ENCODE measurements around the gene NLGN1.

NLGN1 gene

DNA sequence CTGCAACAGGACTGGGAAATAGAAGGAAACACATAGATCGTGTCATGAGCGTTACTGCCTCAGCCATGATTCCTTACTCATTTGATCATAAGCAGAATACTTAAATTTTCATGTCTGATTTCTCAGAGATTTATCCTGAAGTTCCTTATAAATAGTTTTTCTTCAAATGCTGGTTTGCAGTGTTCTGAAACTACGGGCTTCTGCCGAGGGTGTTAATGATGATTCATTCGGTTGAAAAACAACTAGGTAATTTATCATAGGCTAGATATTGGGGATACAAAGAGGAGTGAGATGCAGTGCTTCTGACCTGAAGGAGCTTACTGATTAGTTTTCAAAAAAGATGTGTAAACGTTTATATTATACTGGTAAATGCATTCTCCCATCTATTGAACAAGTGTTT is 428.9 kb downstream of the NLGN1 start:
- no peak for DNase-seq (ENCODE audit: low read depth in 2 of 3, low spot score in 2 of 3)

- no peak for DNase-seq (ENCODE audit: low read depth in 2 of 3, low spot score in 2 of 3)
Observed at GRCh38 chr3:173826901-173827609, 429.5 kb downstream of the NLGN1 start.

- no peak for DNase-seq (ENCODE audit: low read depth in 2 of 3, low spot score in 2 of 3)
Observed at GRCh38 chr3:173838644-173839043, 441.1 kb downstream of the NLGN1 start.

GRCh38 chr3:173839859-173840258 is 442.3 kb downstream of the NLGN1 start:
- DNase-seq (ENCODE audit: low read depth in 2 of 3, low spot score in 2 of 3): no peak

GRCh38 chr3:173841334-173841733 is 443.8 kb downstream of the NLGN1 start:
- DNase-seq (ENCODE audit: low read depth in 2 of 3, low spot score in 2 of 3): no peak

- no peak for DNase-seq (ENCODE audit: low read depth in 2 of 3, low spot score in 2 of 3)
Observed at GRCh38 chr3:173843060-173843459, 445.5 kb downstream of the NLGN1 start.

DNA sequence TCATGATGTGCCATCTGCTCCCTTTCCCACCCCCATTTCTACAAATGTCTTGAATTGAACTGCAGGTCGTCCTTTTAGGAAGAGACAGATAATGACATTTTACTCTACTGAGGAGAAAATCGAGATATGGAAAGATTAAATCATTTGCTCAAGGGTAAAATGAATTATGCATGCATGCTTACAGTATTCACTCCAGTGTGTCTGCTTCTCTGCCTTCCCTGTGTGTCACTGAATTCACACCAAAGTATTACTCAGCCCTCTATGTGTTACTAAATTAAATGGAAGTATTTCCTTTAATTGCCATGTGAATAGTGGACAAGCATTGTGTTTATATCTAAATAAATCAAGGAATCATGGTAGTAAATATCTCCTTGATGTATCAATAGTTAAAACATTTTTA is 449.0 kb downstream of the NLGN1 start:
- no peak for DNase-seq (ENCODE audit: low read depth in 2 of 3, low spot score in 2 of 3)

GRCh38 chr3:173849489-173849888 is 451.9 kb downstream of the NLGN1 start:
- DNase-seq (ENCODE audit: low read depth in 2 of 3, low spot score in 2 of 3): no peak

GRCh38 chr3:173857154-173857553 is 459.6 kb downstream of the NLGN1 start:
- DNase-seq (ENCODE audit: low read depth in 2 of 3, low spot score in 2 of 3): no peak

GRCh38 chr3:173862701-173863100 is 465.2 kb downstream of the NLGN1 start:
- no peak for DNase-seq (ENCODE audit: low read depth in 2 of 3, low spot score in 2 of 3)

- no peak for DNase-seq (ENCODE audit: low read depth in 2 of 3, low spot score in 2 of 3)
Observed at GRCh38 chr3:173863551-173863950, 466.0 kb downstream of the NLGN1 start.

DNA sequence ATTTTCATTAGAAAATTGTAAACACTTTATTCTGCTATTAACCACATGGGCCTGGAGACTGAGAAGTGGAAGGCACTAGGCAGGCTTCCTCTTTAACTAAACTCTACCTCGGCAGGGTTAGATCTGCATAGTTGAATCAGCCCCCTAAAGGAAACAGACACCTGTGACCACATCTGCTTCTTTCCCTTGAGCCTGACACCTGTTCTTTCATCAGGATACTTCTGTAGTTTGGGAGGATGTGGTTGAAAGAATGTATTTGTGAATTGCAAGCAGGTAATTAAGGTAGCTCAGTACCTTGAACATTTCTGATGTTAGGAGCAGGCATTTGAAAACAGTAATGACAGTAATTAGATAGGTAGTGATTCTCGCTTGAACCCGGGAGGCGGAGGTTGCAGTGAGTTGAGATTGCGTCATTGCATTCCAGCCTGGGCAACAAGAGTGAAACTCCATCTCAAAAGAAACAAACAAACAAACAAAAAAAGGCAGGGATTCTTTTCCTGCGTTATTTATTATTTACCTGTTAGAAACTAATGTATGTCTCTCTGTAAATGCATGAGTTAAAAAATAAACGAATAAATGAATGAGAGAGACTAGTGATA is 468.5 kb downstream of the NLGN1 start:
- DNase-seq (ENCODE audit: low read depth in 2 of 3, low spot score in 2 of 3): no peak

GRCh38 chr3:173869766-173870165 is 472.2 kb downstream of the NLGN1 start:
- no peak for DNase-seq (ENCODE audit: low read depth in 2 of 3, low spot score in 2 of 3)

GRCh38 chr3:173870976-173871375 is 473.4 kb downstream of the NLGN1 start:
- no peak for DNase-seq (ENCODE audit: low read depth in 2 of 3, low spot score in 2 of 3)

DNA sequence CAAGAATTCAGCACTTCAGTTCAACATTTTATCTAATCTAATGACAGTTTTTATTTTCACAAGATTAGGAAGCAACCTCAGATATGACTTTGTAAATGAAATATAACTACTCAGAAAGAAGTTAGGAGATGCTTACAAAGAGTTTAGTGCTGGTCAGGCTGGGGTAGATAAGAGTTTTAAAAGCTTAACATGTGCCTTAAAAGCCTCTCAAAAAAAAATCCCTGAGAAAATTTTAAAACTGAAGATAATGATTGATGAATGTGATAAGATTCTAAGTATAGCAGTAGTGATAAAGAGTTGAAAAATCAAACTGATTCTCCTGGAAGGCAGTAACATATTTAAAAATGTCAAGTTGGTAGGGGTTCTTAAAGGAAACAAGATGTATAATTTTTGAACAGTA is 478.2 kb downstream of the NLGN1 start:
- DNase-seq (ENCODE audit: low read depth in 2 of 3, low spot score in 2 of 3): no peak

GRCh38 chr3:173876476-173876875 is 478.9 kb downstream of the NLGN1 start:
- no peak for DNase-seq (ENCODE audit: low read depth in 2 of 3, low spot score in 2 of 3)

- DNase-seq (ENCODE audit: low read depth in 2 of 3, low spot score in 2 of 3): no peak
Observed at GRCh38 chr3:173887888-173888287, 490.3 kb downstream of the NLGN1 start.

GRCh38 chr3:173889596-173889995 is 492.1 kb downstream of the NLGN1 start:
- DNase-seq (ENCODE audit: low read depth in 2 of 3, low spot score in 2 of 3): no peak

DNA sequence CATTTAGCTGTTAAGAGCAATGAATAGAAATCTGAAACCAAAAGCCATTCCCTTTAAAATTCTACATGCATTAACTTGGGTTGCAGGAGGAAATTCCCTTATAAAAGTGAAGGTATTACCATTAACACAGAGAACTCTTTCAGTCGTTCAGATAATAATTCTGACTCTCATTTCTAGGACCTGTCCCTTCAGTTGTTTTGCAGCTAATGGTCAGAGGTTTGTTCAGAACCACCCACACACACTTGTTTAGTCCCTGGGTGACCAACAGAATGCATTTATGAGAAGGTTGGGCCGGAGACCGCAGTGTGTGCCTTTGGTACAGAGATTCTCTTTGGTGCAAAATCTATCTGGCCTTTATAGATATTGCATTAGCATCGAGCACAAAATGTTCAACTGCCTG is 492.5 kb downstream of the NLGN1 start:
- DNase-seq (ENCODE audit: low read depth in 2 of 3, low spot score in 2 of 3): no peak

- DNase-seq (ENCODE audit: low read depth in 2 of 3, low spot score in 2 of 3): no peak
Observed at GRCh38 chr3:173891272-173892100, 493.9 kb downstream of the NLGN1 start.

DNA sequence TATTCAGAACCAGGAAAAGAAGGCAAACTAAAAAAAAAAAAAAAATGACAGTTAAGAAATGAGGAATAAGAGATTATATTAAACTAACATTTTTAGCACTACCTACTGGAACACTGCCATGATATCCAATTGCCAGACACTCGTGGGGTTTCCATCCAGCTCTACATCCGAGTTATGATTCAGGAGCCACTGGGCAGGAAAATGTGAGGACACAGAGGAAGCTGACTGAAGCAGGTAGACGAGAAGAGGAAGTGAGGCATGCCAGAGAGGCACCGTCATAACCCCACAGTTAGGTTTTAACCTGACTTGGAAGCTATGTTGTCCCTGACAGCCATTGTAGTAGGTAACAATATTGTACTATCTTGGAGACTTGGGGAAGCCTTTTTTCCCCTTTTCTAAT is 495.0 kb downstream of the NLGN1 start:
- no peak for DNase-seq (ENCODE audit: low read depth in 2 of 3, low spot score in 2 of 3)

DNA sequence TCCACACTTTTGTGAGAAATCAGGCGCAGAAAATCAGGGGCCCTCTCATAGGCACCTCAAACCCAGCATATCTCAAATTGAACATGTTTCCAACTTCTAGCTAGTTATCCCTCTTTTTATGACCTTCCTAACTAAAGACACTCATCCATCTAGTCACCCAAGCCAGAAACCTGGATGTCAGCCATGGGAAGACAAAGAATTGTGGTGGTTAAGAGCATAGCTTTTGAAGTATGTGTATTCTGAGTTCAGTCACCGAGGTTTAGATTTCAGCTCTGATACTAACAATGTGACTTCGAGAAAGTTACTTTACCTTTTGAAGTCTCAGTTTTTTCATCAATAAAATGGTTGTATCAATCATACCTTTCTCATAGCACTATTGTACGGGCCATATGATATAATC is 495.5 kb downstream of the NLGN1 start:
- no peak for DNase-seq (ENCODE audit: low read depth in 2 of 3, low spot score in 2 of 3)

Data from activated CD8-positive, alpha-beta memory T cell treated with anti-CD3 and anti-CD28 coated beads for 48 hours (primary cell).